C4-2B (cell line): Measurements from ENCODE around the gene KCNQ1.

Source experiments
- ZFX ChIP-seq: fragments of 450-650 bp; IDR thresholded peaks from 2 replicates; pipeline ENCODE4 v1.6.1; 2017
- TF ChIP-seq, protein P1 (sequence below): fragments of 450-650 bp; conservative IDR thresholded peaks from 2 replicates; pipeline ENCODE4 v1.5.1; 2017; ENCODE audit warnings: mild to moderate bottlenecking

DNA sequence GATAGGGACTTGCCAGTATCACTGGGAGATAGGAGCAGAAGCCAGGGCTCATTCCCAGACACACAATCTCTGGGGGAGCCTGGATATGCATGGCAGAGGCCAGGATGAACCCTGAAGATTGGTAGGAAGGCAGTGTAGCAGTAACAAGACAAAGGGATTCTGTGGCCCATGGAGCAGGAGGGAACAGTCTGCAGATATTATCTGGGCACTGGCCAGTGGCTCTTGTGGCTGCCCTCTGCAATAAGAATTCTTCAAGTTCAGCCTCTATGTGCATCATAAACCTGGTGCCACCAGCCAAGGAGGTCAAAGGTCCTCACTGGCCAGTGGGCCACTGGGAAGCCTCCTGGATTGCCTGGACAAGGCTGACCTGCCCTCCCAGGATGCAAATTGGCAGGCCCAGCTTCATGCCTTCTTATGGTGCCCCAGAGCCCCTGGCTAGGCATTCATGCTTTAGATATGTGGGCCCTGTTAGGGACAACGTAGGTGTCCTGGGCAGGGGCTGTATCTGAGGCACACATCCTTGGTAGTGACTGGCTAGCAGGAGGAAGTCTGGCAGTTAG lies 225.8 kb downstream of the KCNQ1 start:
- TF ChIP-seq, protein P1, sequence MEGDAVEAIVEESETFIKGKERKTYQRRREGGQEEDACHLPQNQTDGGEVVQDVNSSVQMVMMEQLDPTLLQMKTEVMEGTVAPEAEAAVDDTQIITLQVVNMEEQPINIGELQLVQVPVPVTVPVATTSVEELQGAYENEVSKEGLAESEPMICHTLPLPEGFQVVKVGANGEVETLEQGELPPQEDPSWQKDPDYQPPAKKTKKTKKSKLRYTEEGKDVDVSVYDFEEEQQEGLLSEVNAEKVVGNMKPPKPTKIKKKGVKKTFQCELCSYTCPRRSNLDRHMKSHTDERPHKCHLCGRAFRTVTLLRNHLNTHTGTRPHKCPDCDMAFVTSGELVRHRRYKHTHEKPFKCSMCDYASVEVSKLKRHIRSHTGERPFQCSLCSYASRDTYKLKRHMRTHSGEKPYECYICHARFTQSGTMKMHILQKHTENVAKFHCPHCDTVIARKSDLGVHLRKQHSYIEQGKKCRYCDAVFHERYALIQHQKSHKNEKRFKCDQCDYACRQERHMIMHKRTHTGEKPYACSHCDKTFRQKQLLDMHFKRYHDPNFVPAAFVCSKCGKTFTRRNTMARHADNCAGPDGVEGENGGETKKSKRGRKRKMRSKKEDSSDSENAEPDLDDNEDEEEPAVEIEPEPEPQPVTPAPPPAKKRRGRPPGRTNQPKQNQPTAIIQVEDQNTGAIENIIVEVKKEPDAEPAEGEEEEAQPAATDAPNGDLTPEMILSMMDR = no peak
- no peak for TF ChIP-seq ZFX
